HFFc6 (cell line): ENCODE results near the gene OBI1. TPM values are rescaled to one million over a fixed set of nuclear protein-coding genes. Genes with fewer than 3 reads are reported as not detected.

Source experiments
- DNase-seq: peaks from one replicate; pipeline ENCODE4 v3.0.0-alpha.2; 2018
- H3K27ac Mint-ChIP-seq: 2 replicates; pipeline ENCODE4 v1.8.0; 2020; ENCODE audit warnings: mild to moderate bottlenecking, mixed read lengths
- H3K27me3 Mint-ChIP-seq: 2 replicates; pipeline ENCODE4 v1.8.0; 2021; ENCODE audit warnings: mild to moderate bottlenecking, moderate library complexity, mixed read lengths; ENCODE audit not compliant: insufficient read depth
- H3K36me3 Mint-ChIP-seq: 2 replicates; pipeline ENCODE4 v1.8.0; 2021; ENCODE audit warnings: low read depth, mixed read lengths
- H3K4me1 Mint-ChIP-seq: 2 replicates; pipeline ENCODE4 v1.8.0; 2020; ENCODE audit warnings: low read depth, mixed read lengths
- H3K4me3 Mint-ChIP-seq: 2 replicates; pipeline ENCODE4 v1.8.0; 2020; ENCODE audit warnings: mild to moderate bottlenecking, moderate library complexity, mixed read lengths
- H3K9me3 Mint-ChIP-seq: 2 replicates; pipeline ENCODE4 v1.8.0; 2020; ENCODE audit warnings: mild to moderate bottlenecking, mixed read lengths
- total RNA-seq, 6 experiments: library from RNA; stranded (reverse); fragmentation: NEBNext Ultra II Directional; extraction: Animal tissue kit (Norgen Biotek cat#: 25700); gene quantifications; 2 replicates in 1 of 6; 3 replicates in 5 of 6; pipeline ENCODE4 v1.2.3, GENCODE V29; 2021
- TF ChIP-seq, protein P1 (sequence below): fragments of 200-600 bp; sonication (generic); IDR thresholded peaks from 2 replicates; pipeline ENCODE4 v1.5.0; 2021; ENCODE audit warnings: antibody characterized with exemption, mild to moderate bottlenecking

Gene OBI1
- total RNA-seq, 6 experiments from 2014 or later: 7.4 to 10.6 (median 10.3) TPM

DNA sequence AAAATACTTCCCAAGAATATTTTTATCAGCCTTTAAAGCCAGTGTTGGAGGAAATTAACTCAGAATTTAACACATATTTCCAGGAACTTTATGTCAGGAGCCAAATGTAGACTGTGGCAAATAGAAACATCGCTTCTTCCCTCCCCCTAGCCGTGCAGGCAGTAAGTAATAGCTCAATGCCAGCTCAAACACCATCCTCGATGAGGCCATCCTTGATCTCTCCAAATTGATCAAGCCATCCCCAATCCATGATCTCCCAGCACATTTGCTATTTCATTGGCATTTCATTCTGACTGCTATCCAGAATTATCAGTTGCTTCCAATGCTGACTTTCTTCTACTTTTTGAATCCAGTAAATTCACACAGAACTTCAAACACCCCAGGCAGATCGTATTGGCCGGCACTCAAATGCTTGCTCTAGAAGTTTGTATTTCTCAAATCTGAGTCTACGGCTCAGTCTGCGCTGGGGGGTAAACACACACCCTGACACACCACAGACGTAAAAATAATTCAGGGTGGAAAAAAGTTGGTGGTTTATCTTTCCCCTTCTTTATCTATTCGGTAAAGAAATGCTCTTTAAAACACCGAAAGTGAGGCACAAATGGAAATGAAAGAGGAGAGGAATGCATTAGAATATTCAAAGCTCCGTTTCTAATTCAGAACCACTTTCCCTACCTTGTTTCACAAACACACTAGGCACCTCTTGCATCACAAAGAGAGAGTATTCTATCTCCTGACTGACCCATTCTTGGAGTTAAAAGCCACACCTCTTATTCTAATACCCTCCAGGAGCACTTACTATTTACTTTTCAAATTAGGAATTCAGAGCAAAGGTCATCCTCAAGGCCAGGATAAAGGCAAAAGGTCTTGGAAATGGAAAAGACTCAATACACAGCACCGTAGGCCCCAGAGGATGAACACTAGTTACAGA, 991 bp downstream of the OBI1 start:
- H3K4me3 Mint-ChIP-seq: peak overlapping the region; percentile 100
- TF ChIP-seq, protein P1, sequence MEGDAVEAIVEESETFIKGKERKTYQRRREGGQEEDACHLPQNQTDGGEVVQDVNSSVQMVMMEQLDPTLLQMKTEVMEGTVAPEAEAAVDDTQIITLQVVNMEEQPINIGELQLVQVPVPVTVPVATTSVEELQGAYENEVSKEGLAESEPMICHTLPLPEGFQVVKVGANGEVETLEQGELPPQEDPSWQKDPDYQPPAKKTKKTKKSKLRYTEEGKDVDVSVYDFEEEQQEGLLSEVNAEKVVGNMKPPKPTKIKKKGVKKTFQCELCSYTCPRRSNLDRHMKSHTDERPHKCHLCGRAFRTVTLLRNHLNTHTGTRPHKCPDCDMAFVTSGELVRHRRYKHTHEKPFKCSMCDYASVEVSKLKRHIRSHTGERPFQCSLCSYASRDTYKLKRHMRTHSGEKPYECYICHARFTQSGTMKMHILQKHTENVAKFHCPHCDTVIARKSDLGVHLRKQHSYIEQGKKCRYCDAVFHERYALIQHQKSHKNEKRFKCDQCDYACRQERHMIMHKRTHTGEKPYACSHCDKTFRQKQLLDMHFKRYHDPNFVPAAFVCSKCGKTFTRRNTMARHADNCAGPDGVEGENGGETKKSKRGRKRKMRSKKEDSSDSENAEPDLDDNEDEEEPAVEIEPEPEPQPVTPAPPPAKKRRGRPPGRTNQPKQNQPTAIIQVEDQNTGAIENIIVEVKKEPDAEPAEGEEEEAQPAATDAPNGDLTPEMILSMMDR: no peak
- no peaks in the 10 kb centered on the region for H3K9me3 Mint-ChIP-seq
- H3K4me1 Mint-ChIP-seq: peaks cover 24% of the 10 kb centered on the region
- peaks cover 4% of the 10 kb centered on the region for H3K27me3 Mint-ChIP-seq
- DNase-seq: no peak
- 0 out of 2 replicates have a peak, but pooled peaks cover 5% of the 10 kb centered on the region for H3K36me3 Mint-ChIP-seq
- peak overlapping the region; percentile 91 for H3K27ac Mint-ChIP-seq

DNA sequence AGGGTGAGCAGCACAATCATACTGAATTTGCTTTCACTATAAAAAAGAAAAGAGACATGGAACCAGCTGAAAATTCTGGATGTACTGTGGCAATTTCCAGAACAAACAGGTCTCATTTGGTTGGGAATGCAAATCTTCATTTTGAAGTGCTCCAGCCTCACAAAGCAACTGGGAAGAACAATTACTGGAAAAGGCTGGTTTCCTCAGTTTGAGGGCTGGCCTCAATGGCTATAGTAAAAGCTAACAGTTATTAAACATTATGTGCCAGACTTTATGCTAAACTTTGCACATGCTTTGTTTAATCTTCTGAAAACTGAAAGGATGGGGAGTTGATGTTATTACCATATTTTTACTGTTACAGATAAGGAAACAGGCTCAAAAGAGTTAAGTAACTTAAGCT, 3.0 kb downstream of the OBI1 start:
- peaks cover 24% of the 10 kb centered on the region for H3K4me1 Mint-ChIP-seq
- H3K36me3 Mint-ChIP-seq: 0 out of 2 replicates have a peak, but pooled peaks cover 5% of the 10 kb centered on the region
- no peak overlapping the region for H3K27ac Mint-ChIP-seq
- TF ChIP-seq, protein P1: no peak
- DNase-seq: no peak
- no peak overlapping the region for H3K4me3 Mint-ChIP-seq
- H3K27me3 Mint-ChIP-seq: peaks cover 3% of the 10 kb centered on the region
- no peaks in the 10 kb centered on the region for H3K9me3 Mint-ChIP-seq

DNA sequence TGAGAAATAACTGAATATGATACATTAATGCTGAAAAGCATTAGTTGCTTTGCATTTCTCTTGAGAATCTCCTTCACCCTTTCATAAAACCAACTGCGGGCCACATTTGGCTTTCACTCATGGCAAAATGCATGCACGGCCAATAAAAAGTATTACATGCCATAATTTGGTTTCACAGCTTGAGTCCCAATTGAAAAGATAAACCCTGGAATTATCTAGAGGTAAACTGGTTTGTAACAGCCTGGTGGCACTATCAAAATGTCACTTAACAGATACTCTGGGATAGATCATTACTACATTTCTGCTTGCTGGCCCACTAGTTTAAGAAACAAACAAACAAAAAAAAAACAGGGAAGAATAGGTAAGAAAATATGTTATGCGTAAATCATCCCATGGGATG, 3.9 kb downstream of the OBI1 start:
- DNase-seq: no peak
- H3K4me3 Mint-ChIP-seq: no peak overlapping the region
- no peaks in the 10 kb centered on the region for H3K9me3 Mint-ChIP-seq
- H3K36me3 Mint-ChIP-seq: 0 out of 2 replicates have a peak, but pooled peaks cover 5% of the 10 kb centered on the region
- peaks cover 3% of the 10 kb centered on the region for H3K27me3 Mint-ChIP-seq
- TF ChIP-seq, protein P1: no peak
- H3K27ac Mint-ChIP-seq: no peak overlapping the region
- H3K4me1 Mint-ChIP-seq: peaks cover 18% of the 10 kb centered on the region

DNA sequence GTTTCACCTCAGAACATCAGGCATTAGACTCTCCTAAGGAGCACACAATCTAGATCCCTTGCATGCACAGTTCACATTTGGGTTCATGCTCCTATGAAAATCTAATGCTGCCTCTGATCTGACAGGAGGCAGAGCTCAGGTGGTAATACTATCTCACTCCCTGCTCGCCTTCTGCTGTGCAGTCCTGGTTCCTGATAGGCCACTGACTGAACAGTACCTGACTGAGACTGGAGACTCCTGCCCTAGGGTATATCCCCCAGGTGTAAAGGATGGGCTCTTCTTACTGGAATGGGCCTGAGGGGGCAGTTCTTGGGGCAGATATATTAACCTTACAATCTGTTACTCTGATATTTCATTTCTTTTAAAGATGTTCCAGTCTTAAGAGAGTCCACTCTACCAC, 6.3 kb downstream of the OBI1 start:
- TF ChIP-seq, protein P1: no peak
- Mint-ChIP-seq H3K27ac (no peak overlapping the region), H3K27me3 (no peaks in the 10 kb centered on the region), H3K4me1 (peaks cover 5% of the 10 kb centered on the region), H3K4me3 (no peak overlapping the region), H3K36me3 (0 out of 2 replicates have a peak, but pooled peaks cover 5% of the 10 kb centered on the region), H3K9me3 (no peaks in the 10 kb centered on the region)
- DNase-seq: no peak

DNA sequence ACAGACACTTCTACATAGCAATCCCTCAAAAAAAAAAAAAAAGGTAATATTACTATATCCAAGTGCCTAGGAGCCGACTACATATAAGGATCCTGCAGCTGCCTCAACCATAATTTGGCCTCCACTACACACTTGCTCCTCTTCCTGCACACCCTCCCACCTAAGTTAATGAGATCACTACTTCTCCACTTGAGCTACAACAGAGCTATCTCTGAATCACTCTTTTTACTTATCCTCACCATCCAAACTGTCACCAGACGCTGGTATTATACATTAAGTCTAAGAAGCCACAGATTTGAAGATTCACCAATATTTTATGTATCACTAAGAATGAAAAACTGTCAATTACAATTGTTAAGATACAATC, 8.3 kb downstream of the OBI1 start:
- H3K4me3 Mint-ChIP-seq: no peak overlapping the region
- H3K36me3 Mint-ChIP-seq: 0 out of 2 replicates have a peak, but pooled peaks cover 3% of the 10 kb centered on the region
- TF ChIP-seq, protein P1: no peak
- H3K27me3 Mint-ChIP-seq: no peaks in the 10 kb centered on the region
- no peaks in the 10 kb centered on the region for H3K9me3 Mint-ChIP-seq
- no peak overlapping the region for H3K27ac Mint-ChIP-seq
- no peaks in the 10 kb centered on the region for H3K4me1 Mint-ChIP-seq
- DNase-seq: no peak
